ENCODE results near the gene SLC1A1. TPM values are rescaled to one million over a fixed set of nuclear protein-coding genes. Genes with fewer than 3 reads are reported as not detected.

The SLC1A1 gene
- total RNA-seq, 1 donor from 2014 or later = 0.10 TPM

DNA sequence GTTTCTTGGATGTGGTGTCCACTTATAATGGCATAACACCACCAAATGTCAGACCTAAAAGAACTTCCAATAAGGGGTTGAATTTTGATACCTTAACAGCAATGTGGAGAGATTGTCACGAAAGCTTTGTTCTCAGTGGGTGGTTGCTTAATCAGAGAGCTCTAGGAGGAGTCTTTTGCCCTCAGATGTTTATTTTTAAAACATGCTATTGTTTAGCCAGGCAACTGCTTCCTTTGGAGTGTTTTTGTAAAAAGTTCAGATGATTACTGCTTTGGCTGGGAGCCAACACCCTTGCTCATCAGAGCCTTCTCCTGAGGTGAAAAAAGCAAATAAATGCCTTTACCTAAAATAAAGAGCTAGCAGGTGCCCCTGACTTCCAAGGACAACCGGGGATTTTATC, 65.0 kb downstream of the SLC1A1 start:
- Mint-ChIP-seq H3K4me1 (ENCODE audit: low read depth, unreplicated experiment) (no peaks in the 10 kb centered on the region), H3K4me3 (ENCODE audit: unreplicated experiment) (no peak overlapping the region), H3K27ac (ENCODE audit: unreplicated experiment) (no peak overlapping the region), H3K36me3 (ENCODE audit: unreplicated experiment) (no peaks in the 10 kb centered on the region), H3K9me3 (ENCODE audit: unreplicated experiment) (no peaks in the 10 kb centered on the region), H3K27me3 (ENCODE audit: unreplicated experiment) (no peaks in the 10 kb centered on the region)
- TF ChIP-seq CTCF (IDR thresholded peaks at IDR 0.05; ENCODE audit: partially characterized antibody, unreplicated experiment) = no peak
- DNase-seq = no peak

DNA sequence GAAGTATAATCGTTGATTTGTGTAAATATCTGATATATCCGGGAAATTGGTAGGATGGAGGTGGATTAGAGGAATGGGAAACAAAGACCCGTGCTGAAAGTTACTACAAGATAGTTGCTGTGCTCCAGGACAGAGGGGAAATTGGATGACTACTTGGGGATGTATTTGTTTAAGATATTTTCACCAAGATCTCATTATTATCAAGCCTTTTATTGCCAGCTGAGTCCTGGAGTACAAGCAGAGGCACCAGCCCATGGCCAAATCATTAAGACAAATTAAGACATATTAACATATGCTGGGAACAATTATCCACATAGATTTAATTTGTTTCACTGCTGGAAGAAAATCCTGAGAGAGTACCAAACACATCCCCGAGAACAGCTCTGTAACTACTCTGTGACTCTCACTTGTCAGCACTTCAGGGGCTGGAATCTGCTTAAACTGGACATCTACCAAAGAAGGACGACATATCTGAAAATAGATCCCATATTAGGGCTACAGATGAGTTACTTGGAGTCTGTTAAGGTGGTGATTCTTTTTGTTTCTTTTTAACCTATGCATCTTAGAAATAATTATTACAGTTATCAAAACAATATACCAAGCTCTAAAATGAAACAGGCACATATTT, 68.2 kb downstream of the SLC1A1 start:
- no peak for DNase-seq
- no peak overlapping the region for H3K4me3 Mint-ChIP-seq (ENCODE audit: unreplicated experiment)
- H3K27ac Mint-ChIP-seq (ENCODE audit: unreplicated experiment) = no peak overlapping the region
- no peak for TF ChIP-seq CTCF (IDR thresholded peaks at IDR 0.05; ENCODE audit: partially characterized antibody, unreplicated experiment)
- no peaks in the 10 kb centered on the region for H3K4me1 Mint-ChIP-seq (ENCODE audit: low read depth, unreplicated experiment)
- H3K27me3 Mint-ChIP-seq (ENCODE audit: unreplicated experiment) = no peaks in the 10 kb centered on the region
- no peaks in the 10 kb centered on the region for H3K36me3 Mint-ChIP-seq (ENCODE audit: unreplicated experiment)
- H3K9me3 Mint-ChIP-seq (ENCODE audit: unreplicated experiment) = no peaks in the 10 kb centered on the region

DNA sequence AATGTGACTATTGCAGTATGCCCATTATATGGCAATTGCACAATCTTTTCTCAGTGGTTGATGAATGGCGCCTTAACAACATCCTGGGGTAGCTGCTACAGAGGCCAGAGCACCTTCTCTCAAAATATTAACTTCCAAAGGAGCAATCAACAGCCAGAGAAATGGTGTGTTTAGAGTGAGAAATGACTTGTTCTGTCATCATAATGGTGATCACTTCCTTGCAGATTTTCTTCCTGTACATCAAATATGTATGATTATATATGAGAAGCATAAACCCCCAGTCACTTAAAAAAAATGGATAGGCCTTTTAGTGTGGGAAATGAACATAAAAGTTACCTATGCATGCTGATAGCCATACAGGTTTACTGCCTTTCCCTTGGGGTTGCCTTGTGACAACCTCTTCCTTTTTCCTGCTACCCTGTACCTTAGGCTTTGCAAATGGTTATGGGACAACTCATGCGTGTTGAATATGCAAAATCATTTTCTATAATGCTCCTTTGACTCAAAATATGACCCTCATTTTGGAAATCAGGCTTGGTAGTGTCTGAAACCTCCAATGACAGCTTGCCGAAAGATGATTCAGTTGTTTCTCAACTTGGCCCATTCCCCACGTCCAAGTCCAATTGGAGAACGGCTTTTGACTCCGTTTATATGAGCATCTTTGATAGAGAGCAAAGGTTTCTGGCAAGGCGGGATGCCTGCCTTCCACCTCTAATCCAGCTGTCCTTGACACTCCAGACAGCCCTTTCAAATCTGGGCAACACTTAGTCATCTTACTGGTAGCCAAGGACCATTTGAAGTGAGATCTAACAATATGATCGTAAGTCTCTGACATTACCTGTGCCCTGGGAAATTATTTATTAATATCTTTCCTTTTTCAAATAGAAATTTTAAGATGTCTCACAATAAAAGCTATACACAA, 69.3 kb downstream of the SLC1A1 start:
- H3K36me3 Mint-ChIP-seq (ENCODE audit: unreplicated experiment) = no peaks in the 10 kb centered on the region
- TF ChIP-seq CTCF (IDR thresholded peaks at IDR 0.05; ENCODE audit: partially characterized antibody, unreplicated experiment) = no peak
- no peak overlapping the region for H3K4me3 Mint-ChIP-seq (ENCODE audit: unreplicated experiment)
- no peaks in the 10 kb centered on the region for H3K4me1 Mint-ChIP-seq (ENCODE audit: low read depth, unreplicated experiment)
- no peak for DNase-seq
- no peak overlapping the region for H3K27ac Mint-ChIP-seq (ENCODE audit: unreplicated experiment)
- H3K9me3 Mint-ChIP-seq (ENCODE audit: unreplicated experiment) = no peaks in the 10 kb centered on the region
- H3K27me3 Mint-ChIP-seq (ENCODE audit: unreplicated experiment) = no peaks in the 10 kb centered on the region

DNA sequence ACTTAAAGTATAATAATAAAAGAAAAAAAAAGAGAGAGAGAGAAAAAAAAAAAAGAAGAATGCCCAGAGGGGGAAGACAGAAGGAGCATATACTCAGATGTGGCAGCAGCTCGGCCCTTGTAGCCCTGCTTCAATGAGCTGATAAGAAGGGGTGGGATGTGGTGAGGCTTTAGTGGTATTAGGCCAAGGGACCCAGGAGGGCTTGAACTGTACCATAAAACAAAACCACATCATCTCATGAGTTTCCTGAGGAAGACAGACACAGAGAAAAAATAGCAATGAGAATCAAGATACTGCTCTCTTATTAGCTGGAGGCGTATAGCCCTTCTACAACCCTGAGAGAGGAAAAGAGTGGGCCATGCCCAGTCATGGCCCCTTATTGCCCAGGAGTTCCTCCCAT, 72.8 kb downstream of the SLC1A1 start:
- Mint-ChIP-seq H3K27me3 (ENCODE audit: unreplicated experiment) (no peaks in the 10 kb centered on the region), H3K9me3 (ENCODE audit: unreplicated experiment) (no peaks in the 10 kb centered on the region), H3K27ac (ENCODE audit: unreplicated experiment) (no peak overlapping the region), H3K36me3 (ENCODE audit: unreplicated experiment) (no peaks in the 10 kb centered on the region), H3K4me3 (ENCODE audit: unreplicated experiment) (no peak overlapping the region), H3K4me1 (ENCODE audit: low read depth, unreplicated experiment) (no peaks in the 10 kb centered on the region)
- TF ChIP-seq CTCF (IDR thresholded peaks at IDR 0.05; ENCODE audit: partially characterized antibody, unreplicated experiment) = no peak
- no peak for DNase-seq

DNA sequence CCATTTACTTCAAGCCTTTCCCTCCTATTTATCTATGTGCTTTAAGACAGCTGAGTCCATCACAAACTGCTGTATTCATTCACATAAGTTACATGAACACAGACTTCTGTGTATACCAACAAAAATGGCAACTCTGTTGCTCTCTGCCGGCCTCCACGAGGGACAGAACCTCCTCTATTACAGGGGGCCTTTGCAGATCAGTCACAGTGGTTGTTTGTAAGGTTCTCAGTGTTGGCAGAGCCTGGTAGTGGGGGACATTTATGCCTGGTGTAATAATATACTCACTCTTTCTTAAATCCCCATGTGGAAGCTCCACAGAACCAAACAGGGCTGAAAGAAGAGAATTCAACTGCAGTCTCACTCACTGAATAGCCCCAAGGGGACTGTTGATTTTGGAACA, 76.5 kb downstream of the SLC1A1 start:
- Mint-ChIP-seq H3K27ac (ENCODE audit: unreplicated experiment) (no peak overlapping the region), H3K36me3 (ENCODE audit: unreplicated experiment) (no peaks in the 10 kb centered on the region), H3K27me3 (ENCODE audit: unreplicated experiment) (no peaks in the 10 kb centered on the region), H3K9me3 (ENCODE audit: unreplicated experiment) (no peaks in the 10 kb centered on the region), H3K4me3 (ENCODE audit: unreplicated experiment) (no peak overlapping the region), H3K4me1 (ENCODE audit: low read depth, unreplicated experiment) (no peaks in the 10 kb centered on the region)
- no peak for TF ChIP-seq CTCF (IDR thresholded peaks at IDR 0.05; ENCODE audit: partially characterized antibody, unreplicated experiment)
- DNase-seq = no peak

All from glutamatergic neuron (in vitro differentiated cells).